A549 (cell line): ENCODE measurements around the gene RPLP1.

Experiments used
- HOXA7 ChIP-seq: fragments of 250-450 bp; sonication (Bioruptor Pico); IDR thresholded peaks from 2 replicates; pipeline ENCODE4 v1.5.0; 2020; ENCODE audit warnings: mild to moderate bottlenecking, moderate library complexity
- JUN ChIP-seq, 2 experiments: fragments of >200 bp; sonication (Bioruptor Twin); formaldehyde crosslinking; IDR thresholded peaks; 2 replicates in 1 of 2; 3 replicates in 1 of 2; pipeline ENCODE4 v1.6.1; 2016 to 2017
- MAFK ChIP-seq: fragments of 450-650 bp; IDR thresholded peaks from 2 replicates; pipeline ENCODE4 v1.6.1; 2014; ENCODE audit not compliant: partially characterized antibody
- NR3C1 ChIP-seq: fragments of >200 bp; sonication (Bioruptor Twin); formaldehyde crosslinking; IDR thresholded peaks from 3 replicates; pipeline ENCODE4 v1.6.1; 2017
- PBX3 ChIP-seq: IDR thresholded peaks from 2 replicates; pipeline ENCODE4 v1.6.1; 2012
- RAD21 ChIP-seq, 2 experiments: fragments of >200 bp in 1 of 2; sonication (Bioruptor Twin) in 1 of 2; formaldehyde crosslinking in 1 of 2; IDR thresholded peaks in 1 of 2; conservative IDR thresholded peaks in 1 of 2; 2 replicates in 1 of 2; 3 replicates in 1 of 2; pipeline ENCODE4 v1.6.1; 2012 to 2018; ENCODE audit warnings: inconsistent platforms in 1 of 2
- RCOR1 ChIP-seq: fragments of 150-350 bp; IDR thresholded peaks from 2 replicates; pipeline ENCODE4 v1.6.1; 2014; ENCODE audit warnings: antibody characterized with exemption, low read length, low read depth
- REST ChIP-seq: fragments of 200-600 bp; sonication (generic); IDR thresholded peaks from 2 replicates; pipeline ENCODE4 v1.6.1; 2016; ENCODE audit warnings: antibody characterized with exemption, mild to moderate bottlenecking, moderate library complexity
- SMC3 ChIP-seq: fragments of >200 bp; sonication (Bioruptor Twin); formaldehyde crosslinking; IDR thresholded peaks from 3 replicates; pipeline ENCODE4 v1.6.1; 2018; ENCODE audit warnings: inconsistent platforms
- TF ChIP-seq, protein P1 (sequence below): IDR thresholded peaks from 2 replicates; pipeline ENCODE4 v1.6.1; 2012
- TF ChIP-seq, protein P2 (sequence below): fragments of >200 bp; sonication (Bioruptor Twin); formaldehyde crosslinking; IDR thresholded peaks from 3 replicates; pipeline ENCODE4 v1.5.1; 2016

DNA sequence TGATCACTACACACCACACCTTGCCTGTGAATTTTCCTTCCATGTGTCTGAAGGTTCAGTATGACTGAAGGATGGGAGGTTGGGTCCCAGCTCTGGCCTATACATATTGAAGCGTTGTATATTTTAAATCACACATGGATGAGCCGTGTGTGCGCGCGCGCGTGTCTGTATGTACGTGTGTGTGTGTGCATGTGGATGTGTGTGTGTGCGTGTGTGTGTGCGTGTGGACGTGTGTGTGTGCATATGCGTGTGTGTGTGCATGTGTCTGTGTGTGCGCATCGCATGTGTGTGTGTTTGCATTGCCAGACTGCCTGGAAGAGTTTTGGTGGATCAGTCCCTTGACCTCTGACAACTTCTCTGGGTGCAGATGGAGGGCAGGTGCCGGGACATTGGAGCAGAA is 45.7 kb downstream of the RPLP1 start:
- TF ChIP-seq MAFK (no peak), PBX3 (no peak), SMC3 (no peak), JUN (IDR thresholded peaks at IDR 0.05) (no peak), HOXA7 (CRISPR knock-in tag) (no peak), REST (no peak), RAD21 (conservative IDR thresholded peaks at IDR 0.05 in 1 of 2, IDR thresholded peaks at IDR 0.05 in 1 of 2) (no peak), NR3C1 (no peak), RCOR1 (no peak)
- TF ChIP-seq, protein P1, sequence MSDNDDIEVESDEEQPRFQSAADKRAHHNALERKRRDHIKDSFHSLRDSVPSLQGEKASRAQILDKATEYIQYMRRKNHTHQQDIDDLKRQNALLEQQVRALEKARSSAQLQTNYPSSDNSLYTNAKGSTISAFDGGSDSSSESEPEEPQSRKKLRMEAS, result no peak
- TF ChIP-seq, protein P2, sequence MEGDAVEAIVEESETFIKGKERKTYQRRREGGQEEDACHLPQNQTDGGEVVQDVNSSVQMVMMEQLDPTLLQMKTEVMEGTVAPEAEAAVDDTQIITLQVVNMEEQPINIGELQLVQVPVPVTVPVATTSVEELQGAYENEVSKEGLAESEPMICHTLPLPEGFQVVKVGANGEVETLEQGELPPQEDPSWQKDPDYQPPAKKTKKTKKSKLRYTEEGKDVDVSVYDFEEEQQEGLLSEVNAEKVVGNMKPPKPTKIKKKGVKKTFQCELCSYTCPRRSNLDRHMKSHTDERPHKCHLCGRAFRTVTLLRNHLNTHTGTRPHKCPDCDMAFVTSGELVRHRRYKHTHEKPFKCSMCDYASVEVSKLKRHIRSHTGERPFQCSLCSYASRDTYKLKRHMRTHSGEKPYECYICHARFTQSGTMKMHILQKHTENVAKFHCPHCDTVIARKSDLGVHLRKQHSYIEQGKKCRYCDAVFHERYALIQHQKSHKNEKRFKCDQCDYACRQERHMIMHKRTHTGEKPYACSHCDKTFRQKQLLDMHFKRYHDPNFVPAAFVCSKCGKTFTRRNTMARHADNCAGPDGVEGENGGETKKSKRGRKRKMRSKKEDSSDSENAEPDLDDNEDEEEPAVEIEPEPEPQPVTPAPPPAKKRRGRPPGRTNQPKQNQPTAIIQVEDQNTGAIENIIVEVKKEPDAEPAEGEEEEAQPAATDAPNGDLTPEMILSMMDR, result no peak
